Measurements from ENCODE around the gene UTP15.

UTP15 gene

DNA sequence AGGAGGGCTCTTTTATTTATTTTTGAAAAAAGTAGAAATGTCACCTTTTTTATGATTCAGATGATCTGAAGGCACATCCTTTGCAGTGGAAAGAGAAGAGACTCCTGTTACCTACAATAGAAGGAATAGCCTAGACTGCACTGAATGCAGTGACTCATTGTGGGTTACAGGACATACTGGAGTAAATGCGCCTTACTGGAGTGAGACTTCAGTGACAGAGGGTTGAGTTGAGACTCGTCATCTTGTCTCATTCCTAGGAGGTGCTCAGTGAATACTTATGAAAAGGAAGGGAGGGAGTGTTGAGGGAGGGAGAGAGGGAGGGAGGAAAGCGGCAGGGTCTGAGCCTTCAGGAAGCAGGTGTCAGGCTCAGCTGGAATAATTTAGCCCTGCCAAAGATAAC is 25.4 kb upstream of the UTP15 start:
- TF ChIP-seq TOX (CRISPR knock-in tag; IDR thresholded peaks at IDR 0.05; ENCODE audit: borderline replicate concordance) (no peak), ZFP3 (CRISPR knock-in tag; IDR thresholded peaks at IDR 0.05) (no peak), CSDC2 (CRISPR knock-in tag; IDR thresholded peaks at IDR 0.05) (no peak), TCF4 (CRISPR knock-in tag; IDR thresholded peaks at IDR 0.05; ENCODE audit: borderline replicate concordance) (no peak), ZNF8 (CRISPR knock-in tag; IDR thresholded peaks at IDR 0.05) (no peak), ZFP30 (CRISPR knock-in tag; IDR thresholded peaks at IDR 0.05) (no peak)
- TF ChIP-seq, protein P1, sequence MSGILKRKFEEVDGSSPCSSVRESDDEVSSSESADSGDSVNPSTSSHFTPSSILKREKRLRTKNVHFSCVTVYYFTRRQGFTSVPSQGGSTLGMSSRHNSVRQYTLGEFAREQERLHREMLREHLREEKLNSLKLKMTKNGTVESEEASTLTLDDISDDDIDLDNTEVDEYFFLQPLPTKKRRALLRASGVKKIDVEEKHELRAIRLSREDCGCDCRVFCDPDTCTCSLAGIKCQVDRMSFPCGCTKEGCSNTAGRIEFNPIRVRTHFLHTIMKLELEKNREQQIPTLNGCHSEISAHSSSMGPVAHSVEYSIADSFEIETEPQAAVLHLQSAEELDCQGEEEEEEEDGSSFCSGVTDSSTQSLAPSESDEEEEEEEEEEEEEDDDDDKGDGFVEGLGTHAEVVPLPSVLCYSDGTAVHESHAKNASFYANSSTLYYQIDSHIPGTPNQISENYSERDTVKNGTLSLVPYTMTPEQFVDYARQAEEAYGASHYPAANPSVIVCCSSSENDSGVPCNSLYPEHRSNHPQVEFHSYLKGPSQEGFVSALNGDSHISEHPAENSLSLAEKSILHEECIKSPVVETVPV (CRISPR knock-in tag; IDR thresholded peaks at IDR 0.05), result no peak
- peak; percentile 76 for ATAC-seq

DNA sequence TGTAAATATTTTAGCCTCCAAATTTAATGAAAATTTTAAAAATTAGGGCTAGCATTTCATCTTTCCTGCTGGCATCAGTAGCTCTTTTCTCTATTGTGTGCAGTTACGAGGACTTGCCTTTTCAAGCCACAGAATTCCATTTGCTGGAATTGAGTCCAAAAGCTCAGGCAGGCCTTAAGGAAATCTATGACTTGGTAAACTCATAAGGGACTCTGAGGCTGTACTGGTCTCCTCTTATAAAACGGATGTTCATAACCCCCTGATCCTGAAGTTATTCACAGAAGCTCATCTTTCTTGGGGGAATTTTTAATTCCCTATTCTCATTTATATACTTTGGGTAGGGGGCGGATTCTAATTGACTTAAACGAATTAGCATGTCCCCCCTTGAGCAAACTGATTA is 23.5 kb upstream of the UTP15 start:
- no peak for ATAC-seq
- TF ChIP-seq GLIS3 (CRISPR knock-in tag; IDR thresholded peaks at IDR 0.05), result no peak
- no peak for TF ChIP-seq ZFP3 (CRISPR knock-in tag; IDR thresholded peaks at IDR 0.05)
- TF ChIP-seq CSDC2 (CRISPR knock-in tag; IDR thresholded peaks at IDR 0.05), result no peak
- TF ChIP-seq PPARA (CRISPR knock-in tag; IDR thresholded peaks at IDR 0.05; ENCODE audit: borderline replicate concordance), result no peak
- TF ChIP-seq, protein P1 (CRISPR knock-in tag; IDR thresholded peaks at IDR 0.05), result no peak
- no peak for TF ChIP-seq ZNF565 (CRISPR knock-in tag; conservative IDR thresholded peaks at IDR 0.05; ENCODE audit: low read depth)
- TF ChIP-seq ARNTL (CRISPR knock-in tag; IDR thresholded peaks at IDR 0.05; ENCODE audit: borderline replicate concordance, low read depth), result no peak
- TF ChIP-seq POU6F1 (CRISPR knock-in tag; IDR thresholded peaks at IDR 0.05; ENCODE audit: borderline replicate concordance, low read depth), result no peak
- TF ChIP-seq ZC3H10 (CRISPR knock-in tag; IDR thresholded peaks at IDR 0.05), result no peak

GRCh38 chr5:73544429-73545402 is 20.8 kb upstream of the UTP15 start:
- ATAC-seq, result no peak
- TF ChIP-seq TSHZ2 (CRISPR knock-in tag; IDR thresholded peaks at IDR 0.05) (no peak), ZFP3 (CRISPR knock-in tag; IDR thresholded peaks at IDR 0.05) (no peak), SNAI2 (CRISPR knock-in tag; IDR thresholded peaks at IDR 0.05) (no peak), ARNTL (CRISPR knock-in tag; IDR thresholded peaks at IDR 0.05; ENCODE audit: borderline replicate concordance, low read depth) (no peak), PPARA (CRISPR knock-in tag; IDR thresholded peaks at IDR 0.05; ENCODE audit: borderline replicate concordance) (no peak), BACH2 (CRISPR knock-in tag; IDR thresholded peaks at IDR 0.05; ENCODE audit: borderline replicate concordance) (no peak)
- TF ChIP-seq, protein P1 (CRISPR knock-in tag; IDR thresholded peaks at IDR 0.05), result no peak

- no peak for ATAC-seq
- TF ChIP-seq ZNF565 (CRISPR knock-in tag; conservative IDR thresholded peaks at IDR 0.05; ENCODE audit: low read depth) (no peak), TCF4 (CRISPR knock-in tag; IDR thresholded peaks at IDR 0.05; ENCODE audit: borderline replicate concordance) (no peak), POU6F1 (CRISPR knock-in tag; IDR thresholded peaks at IDR 0.05; ENCODE audit: borderline replicate concordance, low read depth) (no peak), OSR1 (CRISPR knock-in tag; IDR thresholded peaks at IDR 0.05) (no peak), TSHZ2 (CRISPR knock-in tag; IDR thresholded peaks at IDR 0.05) (no peak)
- TF ChIP-seq, protein P1 (CRISPR knock-in tag; IDR thresholded peaks at IDR 0.05), result no peak
Observed at GRCh38 chr5:73545403-73545779, 20.2 kb upstream of the UTP15 start.

Data from SK-N-SH treated with all-trans-retinoic acid at 6 μM for 48 hours (cell line).